Panc1 (cell line): Measurements from ENCODE around the gene SNAP47. TPM values are rescaled to one million over a fixed set of nuclear protein-coding genes. Genes with fewer than 3 reads are reported as not detected.

Experiments
- ATAC-seq: fragments of 200-7000 bp; cut with Tn5 transposase; 2 replicates; pipeline ENCODE4 v1.9.1; 2020; ENCODE audit warnings: mild to moderate bottlenecking, moderate library complexity
- BruUV-seq: library from RNA; stranded (reverse); fragments of 400-500 nt; replicated peaks from 2 replicates; lab custom pipeline; 2021; lab: Mats Ljungman, UMichigan
- CTCF ChIA-PET: fragments of 300-600 bp; sonication (Branson Sonifier 250); formaldehyde crosslinking; loops from one replicate; lab custom pipeline; 2022; ENCODE audit warnings: antibody characterized with exemption; lab: Charles Lee
- POLR2A ChIA-PET: fragments of 300-600 bp; sonication (Branson Sonifier 250); formaldehyde crosslinking; loops from one replicate; lab custom pipeline; 2022; ENCODE audit warnings: antibody characterized with exemption; lab: Charles Lee
- DNase-seq: peaks from one replicate; pipeline ENCODE4 v3.0.0-alpha.2; 2010; ENCODE audit warnings: low read depth, low spot score
- H3K27ac ChIP-seq: 2 replicates; pipeline ENCODE4 v1.5.1; 2011; ENCODE audit warnings: mild to moderate bottlenecking, low read length, inconsistent platforms
- H3K27me3 ChIP-seq: fragments of 200-500 bp; sonication (Bioruptor generic); 2 replicates; pipeline ENCODE4 v1.6.0; 2014; ENCODE audit warnings: low read length, inconsistent platforms; ENCODE audit not compliant: control insufficient read depth, insufficient read depth
- H3K36me3 ChIP-seq: fragments of 200-500 bp; sonication (Bioruptor generic); 2 replicates; pipeline ENCODE4 v1.5.1; 2014; ENCODE audit warnings: inconsistent platforms, mild to moderate bottlenecking, low read length, moderate library complexity; ENCODE audit not compliant: control insufficient read depth, insufficient read depth
- H3K4me1 ChIP-seq: 2 replicates; pipeline ENCODE4 v1.5.1; 2011; ENCODE audit warnings: inconsistent platforms, mild to moderate bottlenecking, low read length, moderate library complexity; ENCODE audit not compliant: control insufficient read depth, insufficient read depth
- H3K4me3 ChIP-seq, 2 experiments: 2 replicates each; pipeline ENCODE4 v1.5.1; 2011 to 2012; ENCODE audit warnings: low read depth in 2 of 2, low read length in 2 of 2, mild to moderate bottlenecking in 2 of 2, inconsistent platforms in 1 of 2, moderate library complexity in 1 of 2
- H3K9me3 ChIP-seq: fragments of 200-500 bp; sonication (Bioruptor generic); 2 replicates; pipeline ENCODE4 v1.5.1; 2014; ENCODE audit warnings: low read depth, mild to moderate bottlenecking, inconsistent platforms, low read length, moderate library complexity; ENCODE audit not compliant: control insufficient read depth, insufficient read depth
- CTCF ChIP-seq: fragments of 450-650 bp; IDR thresholded peaks from 2 replicates; pipeline ENCODE4 v1.5.1; 2017; ENCODE audit warnings: mild to moderate bottlenecking
- POLR2AphosphoS5 ChIP-seq: IDR thresholded peaks from 2 replicates; pipeline ENCODE4 v1.6.1; 2012; ENCODE audit warnings: mild to moderate bottlenecking, low read depth, low read length, moderate library complexity
- REST ChIP-seq, 2 experiments: IDR thresholded peaks; 2 replicates each; pipeline ENCODE4 v1.6.1; 2011 to 2012; ENCODE audit warnings: low read depth in 2 of 2, control low read depth in 1 of 2, low read length in 1 of 2, mild to moderate bottlenecking in 1 of 2, moderate library complexity in 1 of 2; ENCODE audit not compliant: insufficient read depth in 1 of 2
- SIN3A ChIP-seq: IDR thresholded peaks from 2 replicates; pipeline ENCODE4 v1.6.1; 2012; ENCODE audit warnings: low read depth, mild to moderate bottlenecking, low read length, moderate library complexity, borderline replicate concordance; ENCODE audit not compliant: insufficient read depth
- TCF7L2 ChIP-seq: IDR thresholded peaks from 2 replicates; pipeline ENCODE4 v1.6.1; 2011; ENCODE audit warnings: mild to moderate bottlenecking, low read depth, low read length, inconsistent platforms
- in situ Hi-C: cut with HindIII; loops from 2 replicates; pipeline ENCODE4 v1.10.0; 2016; ENCODE audit warnings: low sequenced_read_pairs, low pct_unique_long_range_greater_than_20kb
- intact Hi-C: fragments of 100-400 bp; cut with micrococcal nuclease; formaldehyde crosslinking; loops from one replicate; pipeline ENCODE4 v1.10.0; 2022; ENCODE audit not compliant: unreplicated experiment
- total RNA-seq: library from RNA; stranded (reverse); gene quantifications from one replicate; pipeline ENCODE4 v1.2.1, GENCODE V29; 2021; ENCODE audit not compliant: unreplicated experiment

Gene SNAP47
- total RNA-seq, 1 experiment from 2014 or later = 55.6 TPM

- TF ChIP-seq CTCF (no peak), POLR2AphosphoS5 (no peak), REST (IDR thresholded peaks at IDR 0.05; ENCODE audit: insufficient read depth in 1 of 2, low read depth in 2 of 2, low read length in 1 of 2) (no peak), TCF7L2 (no peak), SIN3A (no peak)
- in situ Hi-C loops = no loop called here
- intact Hi-C loops = no loop called here
- Histone ChIP-seq H3K36me3 (no peaks in the 10 kb centered on the region), H3K4me1 (peaks cover 15% of the 10 kb centered on the region), H3K4me3 (no peak overlapping the region), H3K27ac (no peak overlapping the region), H3K9me3 (peaks cover 3% of the 10 kb centered on the region; the same call in 1 of the 2 replicates), H3K27me3 (no peaks in the 10 kb centered on the region)
- ATAC-seq = no peak
- no peak for DNase-seq
- CTCF ChIA-PET = no interaction called here
- POLR2A ChIA-PET = no interaction called here
- BruUV-seq = no TSS peak
These were observed 10.2 kb upstream of the SNAP47 start for GRCh38 chr1:227725046-227725445.

- no TSS peak for BruUV-seq
- H3K27me3 ChIP-seq = no peaks in the 10 kb centered on the region
- CTCF ChIA-PET = no interaction called here
- H3K4me1 ChIP-seq = peaks cover 27% of the 10 kb centered on the region
- intact Hi-C loops = loop anchor here (2.0 kb wide), 1 partner anchor 246 kb away; no protein-coding TSS in a partner anchor
- ATAC-seq = no peak
- peaks cover 1% of the 10 kb centered on the region; the same call in 1 of the 2 replicates for H3K9me3 ChIP-seq
- H3K4me3 ChIP-seq = no peak overlapping the region
- no peak for DNase-seq
- POLR2A ChIA-PET = no interaction called here
- H3K36me3 ChIP-seq = no peaks in the 10 kb centered on the region
- no peak overlapping the region for H3K27ac ChIP-seq
- in situ Hi-C loops = no loop called here
- TF ChIP-seq SIN3A (no peak), CTCF (no peak), REST (IDR thresholded peaks at IDR 0.05; ENCODE audit: insufficient read depth in 1 of 2, low read depth in 2 of 2, low read length in 1 of 2) (no peak), POLR2AphosphoS5 (no peak), TCF7L2 (no peak)
These were observed 8.9 kb upstream of the SNAP47 start for GRCh38 chr1:227726318-227726717.
